GM12878 (cell line): ENCODE results near the gene FAM76A. TPM values are rescaled to one million over a fixed set of nuclear protein-coding genes. Genes with fewer than 3 reads are reported as not detected.
A peak's percentile ranks its signal among the peaks of the same experiment; 100 is the strongest.

Experiments used
- ATAC-seq: fragments of 200-7000 bp; cut with Tn5 transposase; 3 replicates; pipeline ENCODE4 v1.9.1; 2020; ENCODE audit warnings: mild to moderate bottlenecking, moderate library complexity
- Bru-seq: library from RNA; stranded (reverse); fragments of 400-500 nt; gene quantifications from one replicate; lab custom pipeline; 2021; lab: Mats Ljungman, UMichigan
- BruChase-seq, 2 experiments: library from RNA; stranded (reverse); fragments of 400-500 nt; gene quantifications; one replicate each; lab custom pipeline; 2021; lab: Mats Ljungman, UMichigan
- BruUV-seq: library from RNA; stranded (reverse); fragments of 400-500 nt; replicated peaks from 2 replicates; lab custom pipeline; 2021; lab: Mats Ljungman, UMichigan
- CTCF ChIA-PET: fragments of 300-600 bp; sonication (Branson Sonifier 250); formaldehyde crosslinking; extraction: SDS; loops from one replicate; lab custom pipeline; 2021; ENCODE audit warnings: inconsistent platforms; lab: Yijun Ruan, JAX
- POLR2A ChIA-PET: fragments of 350-600 bp; formaldehyde crosslinking; extraction: SDS; loops from one replicate; lab custom pipeline; 2021; ENCODE audit warnings: inconsistent platforms; lab: Charles Lee
- RAD21 ChIA-PET: fragments of 300-600 bp; sonication (Branson Sonifier 250); formaldehyde crosslinking; loops from one replicate; lab custom pipeline; 2023; ENCODE audit warnings: antibody characterized with exemption; ENCODE audit not compliant: unreplicated experiment; lab: Charles Lee
- SMC1A ChIA-PET: fragments of 300-600 bp; sonication (Branson Sonifier 250); formaldehyde crosslinking; loops from one replicate; lab custom pipeline; 2023; ENCODE audit not compliant: unreplicated experiment, uncharacterized antibody; lab: Charles Lee
- DNase-seq: peaks from one replicate; pipeline ENCODE4 v3.0.0-alpha.2; 2011; ENCODE audit warnings: low read depth, low spot score
- FAIRE-seq: peaks from 3 replicates; lab custom pipeline; 2011; peaks lifted over from hg19 to GRCh38; lab: Jason Lieb, UNC
- H2AFZ ChIP-seq: 2 replicates; pipeline ENCODE4 v1.6.0; 2011; ENCODE audit warnings: low read depth, low read length, control low read depth; ENCODE audit not compliant: control insufficient read depth
- H3K27ac ChIP-seq: 2 replicates; pipeline ENCODE4 v1.5.1; 2011; ENCODE audit warnings: control low read depth; ENCODE audit not compliant: control insufficient read depth, insufficient read depth
- H3K27me3 ChIP-seq, 2 experiments: replicated peaks in 1 of 2; 2 replicates each; pipeline versions ENCODE4 v1.6.0 to v1.6.1; 2011; ENCODE audit warnings: low read length in 1 of 2; ENCODE audit not compliant: control insufficient read depth in 2 of 2, insufficient read depth in 2 of 2
- H3K36me3 ChIP-seq, 2 experiments: 2 replicates each; pipeline ENCODE4 v1.5.1; 2011; ENCODE audit warnings: low read length in 1 of 2; ENCODE audit not compliant: control insufficient read depth in 2 of 2, insufficient read depth in 2 of 2
- H3K4me1 ChIP-seq: 2 replicates; pipeline ENCODE4 v1.6.1; 2011; ENCODE audit warnings: mild to moderate bottlenecking, low read length, moderate library complexity, mixed read lengths; ENCODE audit not compliant: control insufficient read depth, insufficient read depth
- H3K4me2 ChIP-seq: 2 replicates; pipeline ENCODE4 v1.6.0; 2011; ENCODE audit warnings: control low read depth; ENCODE audit not compliant: control insufficient read depth, insufficient read depth
- H3K4me3 ChIP-seq: fragments of 200-600 bp; sonication (generic); 2 replicates; pipeline ENCODE4 v1.5.1; 2016
- H3K79me2 ChIP-seq: 2 replicates; pipeline ENCODE4 v1.6.0; 2011; ENCODE audit warnings: low read length; ENCODE audit not compliant: control insufficient read depth, insufficient read depth
- H3K9ac ChIP-seq: 2 replicates; pipeline ENCODE4 v1.8.0; 2011; ENCODE audit warnings: low read length, control low read depth, mixed read lengths; ENCODE audit not compliant: control insufficient read depth, insufficient read depth
- H3K9me3 ChIP-seq: replicated peaks from 3 replicates; pipeline ENCODE4 v1.5.1; 2011; ENCODE audit warnings: mild to moderate bottlenecking, low read length; ENCODE audit not compliant: control insufficient read depth, insufficient read depth
- H4K20me1 ChIP-seq: 2 replicates; pipeline ENCODE4 v1.6.0; 2011; ENCODE audit not compliant: control insufficient read depth, insufficient read depth
- BCL11A ChIP-seq: IDR thresholded peaks from 2 replicates; pipeline ENCODE4 v1.6.1; 2011; ENCODE audit warnings: low read depth, low read length
- CBFB ChIP-seq: IDR thresholded peaks from 2 replicates; pipeline ENCODE4 v1.6.1; 2016; ENCODE audit warnings: antibody characterized with exemption, low read depth
- CHD1 ChIP-seq: IDR thresholded peaks from 2 replicates; pipeline ENCODE4 v1.6.1; 2012; ENCODE audit warnings: low read depth, low read length, improper control_type of control experiment
- FOS ChIP-seq: IDR thresholded peaks from 3 replicates; pipeline ENCODE4 v1.6.1; 2011; ENCODE audit warnings: borderline replicate concordance; ENCODE audit not compliant: insufficient read length; ENCODE audit errors: extremely low read depth
- HDAC2 ChIP-seq: fragments of 200-600 bp; sonication (generic); IDR thresholded peaks from 2 replicates; pipeline ENCODE4 v1.6.1; 2017
- MAX ChIP-seq: IDR thresholded peaks from 2 replicates; pipeline ENCODE4 v1.6.1; 2012; ENCODE audit warnings: low read depth, low read length, improper control_type of control experiment
- MEF2A ChIP-seq: IDR thresholded peaks from 2 replicates; pipeline ENCODE4 v1.6.1; 2011; ENCODE audit warnings: low read depth, mild to moderate bottlenecking, low read length, moderate library complexity; ENCODE audit not compliant: insufficient read depth
- MTA2 ChIP-seq: fragments of 450-650 bp; IDR thresholded peaks from 2 replicates; pipeline ENCODE4 v1.6.1; 2016; ENCODE audit warnings: low read depth, mild to moderate bottlenecking, moderate library complexity
- POLR2A ChIP-seq: IDR thresholded peaks from 2 replicates; pipeline ENCODE4 v1.6.1; 2011; ENCODE audit warnings: low read depth, mild to moderate bottlenecking, low read length
- SMAD5 ChIP-seq: IDR thresholded peaks from 2 replicates; pipeline ENCODE4 v1.6.1; 2016; ENCODE audit warnings: antibody characterized with exemption, low read depth
- SMC3 ChIP-seq: IDR thresholded peaks from 2 replicates; pipeline ENCODE4 v1.6.1; 2011; ENCODE audit warnings: low read length, improper control_type of control experiment, borderline replicate concordance
- SPI1 ChIP-seq: IDR thresholded peaks from 2 replicates; pipeline ENCODE4 v1.6.1; 2011; ENCODE audit warnings: low read depth, mild to moderate bottlenecking, low read length, moderate library complexity, borderline replicate concordance; ENCODE audit not compliant: insufficient read depth
- STAT3 ChIP-seq: IDR thresholded peaks from 2 replicates; pipeline ENCODE4 v1.6.1; 2011; ENCODE audit warnings: low read depth, low read length, improper control_type of control experiment
- WGBS: methylation state at CpG from one replicate; pipeline ENCODE4 v1.1.6; 2016; ENCODE audit warnings: low lambda C conversion rate; ENCODE audit not compliant: insufficient replicate concordance, insufficient coverage; ENCODE audit errors: missing lambda C conversion rate; 5-methylcytosine and 5-hydroxymethylcytosine counted together
- in situ Hi-C: fragments of 300-500 bp; cut with MboI; formaldehyde crosslinking; loops from 9 replicates; pipeline ENCODE4 v1.14.3; 2018; ENCODE audit warnings: mixed read lengths
- intact Hi-C: fragments of 100-400 bp; cut with micrococcal nuclease; formaldehyde crosslinking; loops from one replicate; pipeline ENCODE4 v1.14.2; 2022; ENCODE audit not compliant: unreplicated experiment
- long read RNA-seq, 2 experiments: library from polyadenylated mRNA; unstranded; transcript quantifications; one replicate each; pipeline ENCODE4 v2.0.0, GENCODE V29; 2019 to 2020
- polyA minus RNA-seq, 3 experiments: library from RNA; depleted of rRNA, polyadenylated mRNA; stranded (reverse); fragments of >200 nt; gene quantifications; 2 replicates each; pipeline ENCODE4 v1.2.3, GENCODE V29; 2011
- polyA plus RNA-seq, 11 experiments: library from polyadenylated mRNA; depleted of rRNA in 4 of 11; unstranded in 6 of 11; stranded (reverse) in 5 of 11; fragments of >200 nt; fragmentation: Nextera tagmentation in 4 of 11; fragmentation: Illumina TruSeq in 1 of 11; extraction: Ambion mirVana in 4 of 11; extraction: Trizol in 1 of 11; gene quantifications; 1 replicate in 1 of 11; 2 replicates in 10 of 11; pipeline versions ENCODE4 v1.2.1 to v1.2.3, GENCODE V29; 2011 to 2016; ENCODE audit warnings: inconsistent platforms in 2 of 11, missing spikeins in 2 of 11, low read depth in 1 of 11
- total RNA-seq, 4 experiments: library from RNA; depleted of rRNA in 3 of 4; stranded (reverse); fragments of >200 nt in 3 of 4; fragmentation: Illumina TruSeq in 1 of 4; extraction: Trizol in 1 of 4; gene quantifications; 2 replicates each; pipeline versions ENCODE4 v1.2.1 to v1.2.3, GENCODE V29; 2013 to 2021
- TF ChIP-seq, protein P1 (sequence below): IDR thresholded peaks from 2 replicates; pipeline ENCODE4 v1.6.1; 2011; ENCODE audit warnings: low read depth, low read length, improper control_type of control experiment, borderline replicate concordance
- TF ChIP-seq, protein P2 (sequence below): fragments of 450-650 bp; formaldehyde crosslinking; IDR thresholded peaks from 2 replicates; pipeline ENCODE4 v1.4.0; 2022; ENCODE audit warnings: mild to moderate bottlenecking, moderate library complexity

Gene FAM76A
- total RNA-seq (2013; cell fraction: nucleolus; rRNA removed) = 4.8 and 6.7 TPM in 2 replicates
- total RNA-seq (2014; rRNA removed) (7.7 and 10.0 TPM in 2 replicates), total RNA-seq (2014; rRNA removed; fragmentation: Illumina TruSeq; extraction: Trizol) (6.7 and 9.0 TPM in 2 replicates), total RNA-seq (2021) (7.6 and 9.4 TPM in 2 replicates), polyA plus RNA-seq (2011; rRNA removed) (6.0 and 7.9 TPM in 2 replicates), polyA plus RNA-seq (2014; fragmentation: Illumina TruSeq; extraction: Trizol) (7.1 and 8.0 TPM in 2 replicates), polyA plus RNA-seq (2014; fragmentation: Nextera tagmentation; extraction: Ambion mirVana) (10 to 100 TPM in 1 of 2 experiments, 1 to 10 TPM in 1; 7.6 to 13.4 TPM), polyA plus RNA-seq (2014; rRNA removed) (4.7 and 5.4 TPM in 2 replicates), polyA plus RNA-seq (2016; fragmentation: Nextera tagmentation; extraction: Ambion mirVana) (10 to 100 TPM in 1 of 2 experiments, 1 to 10 TPM in 1; 6.8 to 11.1 TPM), polyA minus RNA-seq (2011; rRNA and poly(A)+ RNA removed) (4.8 and 8.4 TPM in 2 replicates), Bru-seq, nascent RNA (percentile 59 among the genes with signal in this experiment), BruChase-seq, experiment 1, labeled RNA remaining after a 6-hour chase (percentile 61 among the genes with signal in this experiment), BruChase-seq, experiment 2, labeled RNA remaining after a 2-hour chase (percentile 66 among the genes with signal in this experiment)
- 1.8 TPM for polyA plus RNA-seq (2011; ENCODE audit: low read depth)
- 3.0 and 3.5 TPM in 2 replicates for polyA plus RNA-seq (2011; cell fraction: cytosol; rRNA removed)
- 3.5 and 4.0 TPM in 2 replicates for polyA plus RNA-seq (2011; cell fraction: nucleus; rRNA removed)
- 2.2 and 3.6 TPM in 2 replicates for polyA plus RNA-seq (2012)
- polyA minus RNA-seq (2011; cell fraction: cytosol; rRNA and poly(A)+ RNA removed) = 2.9 and 8.1 TPM in 2 replicates
- 3.0 and 4.0 TPM in 2 replicates for polyA minus RNA-seq (2011; cell fraction: nucleus; rRNA and poly(A)+ RNA removed)
- long read RNA-seq, experiment 1, partial matches to known transcripts = 0 of 11 reads
- long read RNA-seq, experiment 1, other reads (novel, unspliced or antisense) = 5 of 11 reads
- long read RNA-seq, experiment 2, partial matches to known transcripts = 0 of 9 reads
- long read RNA-seq, experiment 2, other reads (novel, unspliced or antisense) = 3 of 9 reads

GRCh38 chr1:27725374-27726172 is at the start of gene FAM76A:
FAM76A (plus strand) TSS chr1:27725961; CDS start chr1:27726081, 120 bp downstream.
- ChIA-PET SMC1A (interaction anchor here (0.7 to 1.7 kb wide), 9 partner anchors 12 to 121 kb away, joined by 3 to 17 read pairs (median 8); partner anchors contain the start of genes AHDC1, IFI6 and STX12), RAD21 (interaction anchor here (0.6 to 3.9 kb wide), 27 partner anchors 8 to 861 kb away, joined by 3 to 51 read pairs (median 4); partner anchors contain the start of genes AHDC1, IFI6, PPP1R8 and STX12), POLR2A (interaction anchor here (0.5 to 1.8 kb wide), 13 partner anchors 12 to 1482 kb away, joined by 3 to 26 read pairs (median 5); partner anchors contain the start of genes IFI6, PPP1R8 and STX12), CTCF (interaction anchor here (0.6 to 4.7 kb wide), 21 partner anchors 18 to 330 kb away, joined by 3 to 63 read pairs (median 3); partner anchors contain the start of genes IFI6 and STX12)
- Histone ChIP-seq H3K27ac (peak within 1 kb of the TSS; percentile 73), H3K27me3 (no peaks in the 10 kb centered on the region), H3K4me3 (peak within 1 kb of the TSS; percentile 77), H4K20me1 (no peaks in the 10 kb centered on the region), H3K79me2 (peaks cover 11% of the 10 kb centered on the region), H3K9me3 (no peaks in the 10 kb centered on the region), H3K4me2 (peak within 1 kb of the TSS; percentile 89), H2AFZ (peak within 1 kb of the TSS; percentile 90), H3K9ac (peak within 1 kb of the TSS; percentile 83), H3K36me3 (no peaks in the 10 kb centered on the region), H3K4me1 (peaks cover 11% of the 10 kb centered on the region)
- intact Hi-C loops = loop anchor here (2.0 to 10.0 kb wide), 3 partner anchors 47 to 109 kb away; partner anchors contain the start of genes IFI6, PPP1R8 and STX12
- DNase-seq (peak; percentile 97), ATAC-seq (peak; percentile 98), FAIRE-seq (peak; percentile 94)
- in situ Hi-C loops = no loop called here
- 4% methylated on average over 61 of the region's 72 CpGs for WGBS
- BruUV-seq = no TSS peak
- TF ChIP-seq BCL11A (no peak), MTA2 (no peak), MEF2A (no peak), CBFB (peak; percentile 91), SMC3 (no peak), SPI1 (no peak), CHD1 (no peak), HDAC2 (no peak), SMAD5 (no peak), STAT3 (no peak), MAX (peak; percentile 97), FOS (peak; percentile 39), POLR2A (peak; percentile 82)
- TF ChIP-seq, protein P1, sequence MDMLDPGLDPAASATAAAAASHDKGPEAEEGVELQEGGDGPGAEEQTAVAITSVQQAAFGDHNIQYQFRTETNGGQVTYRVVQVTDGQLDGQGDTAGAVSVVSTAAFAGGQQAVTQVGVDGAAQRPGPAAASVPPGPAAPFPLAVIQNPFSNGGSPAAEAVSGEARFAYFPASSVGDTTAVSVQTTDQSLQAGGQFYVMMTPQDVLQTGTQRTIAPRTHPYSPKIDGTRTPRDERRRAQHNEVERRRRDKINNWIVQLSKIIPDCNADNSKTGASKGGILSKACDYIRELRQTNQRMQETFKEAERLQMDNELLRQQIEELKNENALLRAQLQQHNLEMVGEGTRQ = peak; percentile 69
- TF ChIP-seq, protein P2, sequence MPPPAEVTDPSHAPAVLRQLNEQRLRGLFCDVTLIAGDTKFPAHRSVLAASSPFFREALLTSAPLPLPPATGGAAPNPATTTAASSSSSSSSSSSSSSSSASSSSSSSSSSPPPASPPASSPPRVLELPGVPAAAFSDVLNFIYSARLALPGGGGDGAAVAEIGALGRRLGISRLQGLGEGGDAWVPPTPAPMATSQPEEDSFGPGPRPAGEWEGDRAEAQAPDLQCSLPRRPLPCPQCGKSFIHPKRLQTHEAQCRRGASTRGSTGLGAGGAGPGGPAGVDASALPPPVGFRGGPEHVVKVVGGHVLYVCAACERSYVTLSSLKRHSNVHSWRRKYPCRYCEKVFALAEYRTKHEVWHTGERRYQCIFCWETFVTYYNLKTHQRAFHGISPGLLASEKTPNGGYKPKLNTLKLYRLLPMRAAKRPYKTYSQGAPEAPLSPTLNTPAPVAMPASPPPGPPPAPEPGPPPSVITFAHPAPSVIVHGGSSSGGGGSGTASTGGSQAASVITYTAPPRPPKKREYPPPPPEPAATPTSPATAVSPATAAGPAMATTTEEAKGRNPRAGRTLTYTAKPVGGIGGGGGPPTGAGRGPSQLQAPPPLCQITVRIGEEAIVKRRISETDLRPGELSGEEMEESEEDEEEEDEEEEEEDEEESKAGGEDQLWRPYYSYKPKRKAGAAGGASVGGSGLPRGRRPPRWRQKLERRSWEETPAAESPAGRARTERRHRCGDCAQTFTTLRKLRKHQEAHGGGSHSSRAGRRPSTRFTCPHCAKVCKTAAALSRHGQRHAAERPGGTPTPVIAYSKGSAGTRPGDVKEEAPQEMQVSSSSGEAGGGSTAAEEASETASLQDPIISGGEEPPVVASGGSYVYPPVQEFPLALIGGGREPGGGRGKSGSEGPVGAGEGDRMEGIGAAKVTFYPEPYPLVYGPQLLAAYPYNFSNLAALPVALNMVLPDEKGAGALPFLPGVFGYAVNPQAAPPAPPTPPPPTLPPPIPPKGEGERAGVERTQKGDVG (CRISPR knock-in tag) = no peak
